HG03060 (cell line): ENCODE measurements around the gene C16orf46.

Experiments
- ATAC-seq: cut with Tn5 transposase; IDR thresholded peaks from one replicate; pipeline ENCODE4 v1.9.1; 2021; ENCODE audit warnings: low read depth, moderate number of reproducible peaks; ENCODE audit not compliant: unreplicated experiment

C16orf46 gene

GRCh38 chr16:81026429-81026828 lies 50.6 kb downstream of the C16orf46 start:
- ATAC-seq = no peak

GRCh38 chr16:81018496-81018895 lies 58.5 kb downstream of the C16orf46 start:
- no peak for ATAC-seq

- ATAC-seq = no peak
Measured at GRCh38 chr16:81014672-81015071, 62.4 kb downstream of the C16orf46 start.

- ATAC-seq = no peak
Measured at GRCh38 chr16:81012974-81013373, 64.1 kb downstream of the C16orf46 start.
